Stimulated activated naive CD8-positive, alpha-beta T cell treated with anti-CD3 and anti-CD28 coated beads, Interleukin-15, amount 100 ng/mL, for 72 hours (primary cell): ENCODE measurements around the gene USP22.
"Not testable (repeated sequence)": the region's sequence is repeated elsewhere in the genome, so short reads cannot be mapped to it uniquely, and the experiment has no call there.

ENCODE experiments used
- ATAC-seq: fragments of 150-1000 bp; cut with Tn5 transposase; 2 replicates; pipeline ENCODE4 v1.10.0; 2021; ENCODE audit warnings: mild to moderate bottlenecking, moderate library complexity
- DNase-seq, 2 donors: peaks; one replicate each; pipeline ENCODE4 v3.0.0; 2021 to 2022
- H3K27ac Mint-ChIP-seq, 2 donors: one replicate each; pipeline ENCODE4 v1.8.0; 2022; ENCODE audit warnings: mild to moderate bottlenecking in 2 of 2, mixed read lengths in 2 of 2, moderate library complexity in 2 of 2
- H3K27me3 Mint-ChIP-seq: one replicate; pipeline ENCODE4 v1.8.0; 2022; ENCODE audit warnings: mixed read lengths
- H3K4me1 Mint-ChIP-seq: one replicate; pipeline ENCODE4 v1.8.0; 2022; ENCODE audit warnings: mild to moderate bottlenecking, mixed read lengths
- H3K4me3 Mint-ChIP-seq, 2 donors: one replicate each; pipeline ENCODE4 v1.8.0; 2022; ENCODE audit warnings: mild to moderate bottlenecking in 2 of 2, mixed read lengths in 2 of 2, moderate library complexity in 1 of 2
- H3K9me3 Mint-ChIP-seq, 2 donors: one replicate each; pipeline ENCODE4 v1.8.0; 2022; ENCODE audit warnings: mixed read lengths in 2 of 2

USP22 gene

GRCh38 chr17:21042458-21043295, at the start of gene USP22:
Gene USP22, minus strand, starts transcription at chr17:21043011. Its CDS starts 176 bp downstream, at chr17:21042835.
- Mint-ChIP-seq H3K9me3 (no peaks in the 10 kb centered on the region), H3K27ac (peak within 1 kb of the TSS; percentile 99), H3K27me3 (no peaks in the 10 kb centered on the region), H3K4me3 (peak within 1 kb of the TSS; percentile 99 to 100), H3K4me1 (peaks cover 26% of the 10 kb centered on the region)
- DNase-seq, result no peak
- peak; percentile 59 for ATAC-seq

GRCh38 chr17:21090902-21091618, 48.2 kb upstream of the USP22 start:
- no peak overlapping the region for H3K27ac Mint-ChIP-seq
- ATAC-seq (no peak), DNase-seq (no peak)
- H3K4me3 Mint-ChIP-seq, result no peak overlapping the region
- no peaks in the 10 kb centered on the region for H3K4me1 Mint-ChIP-seq
- peaks cover under 1% of the 10 kb centered on the region for H3K27me3 Mint-ChIP-seq
- no peaks in the 10 kb centered on the region for H3K9me3 Mint-ChIP-seq

- peaks cover 5% of the 10 kb centered on the region for H3K4me1 Mint-ChIP-seq
- peaks cover 7% of the 10 kb centered on the region for H3K27me3 Mint-ChIP-seq
- ATAC-seq, result no peak
- no peak overlapping the region for H3K4me3 Mint-ChIP-seq
- no peaks in the 10 kb centered on the region for H3K9me3 Mint-ChIP-seq
- DNase-seq, result no peak
- H3K27ac Mint-ChIP-seq, result no peak overlapping the region
These were observed 47.4 kb upstream of the USP22 start for GRCh38 chr17:21089933-21090901.

- H3K27ac Mint-ChIP-seq, result no peak overlapping the region
- DNase-seq, result no peak
- peaks cover 5% of the 10 kb centered on the region for H3K4me1 Mint-ChIP-seq
- no peaks in the 10 kb centered on the region for H3K9me3 Mint-ChIP-seq
- H3K4me3 Mint-ChIP-seq, result no peak overlapping the region
- no peak for ATAC-seq
- peaks cover 7% of the 10 kb centered on the region for H3K27me3 Mint-ChIP-seq
These were observed 46.3 kb upstream of the USP22 start for GRCh38 chr17:21089145-21089544.

- peak overlapping the region in 1 of 2 donors; percentile 71 for H3K27ac Mint-ChIP-seq
- ATAC-seq, result peak; percentile 50
- H3K4me1 Mint-ChIP-seq, result peaks cover 5% of the 10 kb centered on the region
- H3K27me3 Mint-ChIP-seq, result peaks cover 7% of the 10 kb centered on the region
- H3K9me3 Mint-ChIP-seq, result no peaks in the 10 kb centered on the region
- no peak for DNase-seq
- peak overlapping the region; percentile 59 to 65 for H3K4me3 Mint-ChIP-seq
These were observed 42.9 kb upstream of the USP22 start for GRCh38 chr17:21085707-21086106.

- H3K9me3 Mint-ChIP-seq, ATAC-seq, H3K4me3 Mint-ChIP-seq: not testable (repeated sequence)
These were observed 42.5 kb upstream of the USP22 start for GRCh38 chr17:21085280-21085679.

GRCh38 chr17:21082001-21082436, 39.2 kb upstream of the USP22 start:
- ATAC-seq, result no peak
- peaks cover 5% of the 10 kb centered on the region for H3K4me1 Mint-ChIP-seq
- no peaks in the 10 kb centered on the region for H3K9me3 Mint-ChIP-seq
- peak overlapping the region in 1 of 2 donors; percentile 65 for H3K27ac Mint-ChIP-seq
- DNase-seq, result no peak
- H3K27me3 Mint-ChIP-seq, result peaks cover 35% of the 10 kb centered on the region
- H3K4me3 Mint-ChIP-seq, result no peak overlapping the region

More at GRCh38 chr17:21085280-21085679, 42.5 kb upstream of the USP22 start:
- not testable (repeated sequence) for H3K4me1 Mint-ChIP-seq, DNase-seq, H3K27ac Mint-ChIP-seq, H3K27me3 Mint-ChIP-seq

- peak overlapping the region in 1 of 2 donors; percentile 83 for H3K27ac Mint-ChIP-seq
- no peak for DNase-seq
- no peaks in the 10 kb centered on the region for H3K4me1 Mint-ChIP-seq
- H3K27me3 Mint-ChIP-seq, result peaks cover 28% of the 10 kb centered on the region
- no peaks in the 10 kb centered on the region for H3K9me3 Mint-ChIP-seq
- no peak for ATAC-seq
- H3K4me3 Mint-ChIP-seq, result no peak overlapping the region
These were observed 36.4 kb upstream of the USP22 start for GRCh38 chr17:21079196-21079595.

GRCh38 chr17:21078016-21078780, 35.4 kb upstream of the USP22 start:
- DNase-seq, result no peak
- H3K4me3 Mint-ChIP-seq, result no peak overlapping the region
- peaks cover 28% of the 10 kb centered on the region for H3K27me3 Mint-ChIP-seq
- no peak overlapping the region for H3K27ac Mint-ChIP-seq
- no peaks in the 10 kb centered on the region for H3K9me3 Mint-ChIP-seq
- H3K4me1 Mint-ChIP-seq, result no peaks in the 10 kb centered on the region
- ATAC-seq, result no peak

GRCh38 chr17:21077281-21077680, 34.5 kb upstream of the USP22 start:
- no peaks in the 10 kb centered on the region for H3K4me1 Mint-ChIP-seq
- H3K9me3 Mint-ChIP-seq, result no peaks in the 10 kb centered on the region
- no peak overlapping the region for H3K4me3 Mint-ChIP-seq
- H3K27ac Mint-ChIP-seq, result no peak overlapping the region
- ATAC-seq (no peak), DNase-seq (no peak)
- peaks cover 28% of the 10 kb centered on the region for H3K27me3 Mint-ChIP-seq

GRCh38 chr17:21076242-21076641, 33.4 kb upstream of the USP22 start:
- H3K27ac Mint-ChIP-seq, result no peak overlapping the region
- no peaks in the 10 kb centered on the region for H3K9me3 Mint-ChIP-seq
- H3K27me3 Mint-ChIP-seq, result peaks cover 28% of the 10 kb centered on the region
- no peak for DNase-seq
- H3K4me1 Mint-ChIP-seq, result no peaks in the 10 kb centered on the region
- ATAC-seq, result no peak
- H3K4me3 Mint-ChIP-seq, result no peak overlapping the region

- Mint-ChIP-seq H3K4me3 (no peak overlapping the region), H3K9me3 (no peaks in the 10 kb centered on the region)
These were observed 32.9 kb upstream of the USP22 start for GRCh38 chr17:21075739-21076085.

GRCh38 chr17:21072745-21073197, 30.0 kb upstream of the USP22 start:
- Mint-ChIP-seq H3K4me1 (no peaks in the 10 kb centered on the region), H3K27me3 (peaks cover 8% of the 10 kb centered on the region), H3K27ac (no peak overlapping the region), H3K4me3 (no peak overlapping the region), H3K9me3 (no peaks in the 10 kb centered on the region)
- ATAC-seq (no peak), DNase-seq (no peak)

More at GRCh38 chr17:21075739-21076085, 32.9 kb upstream of the USP22 start:
- no peaks in the 10 kb centered on the region for H3K4me1 Mint-ChIP-seq
- H3K27ac Mint-ChIP-seq, result no peak overlapping the region
- DNase-seq (no peak), ATAC-seq (no peak)
- H3K27me3 Mint-ChIP-seq, result peaks cover 28% of the 10 kb centered on the region

GRCh38 chr17:21066394-21066793, 23.6 kb upstream of the USP22 start:
- no peak overlapping the region for H3K4me3 Mint-ChIP-seq
- DNase-seq (no peak), ATAC-seq (no peak)
- H3K27ac Mint-ChIP-seq, result no peak overlapping the region
- no peaks in the 10 kb centered on the region for H3K9me3 Mint-ChIP-seq
- no peaks in the 10 kb centered on the region for H3K4me1 Mint-ChIP-seq
- no peaks in the 10 kb centered on the region for H3K27me3 Mint-ChIP-seq
